Pons (tissue), 1 donor: ENCODE data around the gene RANBP3.
"Not testable (repeated sequence)": the region's sequence is repeated elsewhere in the genome, so short reads cannot be mapped to it uniquely, and the experiment has no call there.

Experiments
- DNase-seq: peaks from one replicate; pipeline ENCODE4 v3.0.0-alpha.2; 2016; ENCODE audit warnings: low spot score

RANBP3 gene

DNA sequence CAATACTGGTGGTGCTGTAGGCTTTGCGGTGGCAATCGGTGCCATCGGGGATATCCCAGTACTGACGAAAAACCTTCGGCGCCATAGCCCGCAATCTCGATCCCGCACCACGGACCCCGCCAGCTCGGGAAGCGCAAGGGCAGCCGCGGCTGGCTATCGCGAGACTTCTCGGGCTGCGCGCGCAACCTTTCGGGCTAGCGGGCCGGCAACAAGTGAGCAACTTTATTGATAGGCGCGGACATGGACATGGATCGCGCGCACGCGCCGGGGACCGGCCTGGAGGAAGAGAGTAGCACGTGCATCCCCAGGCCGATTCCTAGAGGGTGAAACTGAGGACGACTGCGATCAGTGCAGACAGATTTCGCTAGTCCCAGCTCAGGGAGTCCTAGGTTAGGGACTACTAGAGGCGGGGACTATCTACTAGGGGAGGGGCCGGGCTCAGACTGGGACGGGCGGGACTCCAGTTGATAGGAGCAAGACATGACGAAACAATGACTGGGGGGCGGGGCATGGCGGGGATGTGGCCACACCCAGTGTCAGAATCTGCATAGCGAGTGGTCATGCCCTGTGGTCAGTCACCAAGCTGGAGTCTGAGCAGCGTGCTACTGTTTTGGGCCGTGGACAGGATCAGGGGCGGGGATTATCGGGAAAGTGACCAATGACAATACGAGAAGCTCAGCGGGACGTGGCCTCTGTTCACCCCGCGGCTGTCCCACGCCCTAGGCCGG, 74.2 kb downstream of the RANBP3 start, which contains the start of gene NDUFA11:
NDUFA11 (minus strand) TSS at position 167 of the 728 bp plus-strand sequence; CDS start at position 85, 82 bp downstream.
- DNase-seq, result no peak

DNA sequence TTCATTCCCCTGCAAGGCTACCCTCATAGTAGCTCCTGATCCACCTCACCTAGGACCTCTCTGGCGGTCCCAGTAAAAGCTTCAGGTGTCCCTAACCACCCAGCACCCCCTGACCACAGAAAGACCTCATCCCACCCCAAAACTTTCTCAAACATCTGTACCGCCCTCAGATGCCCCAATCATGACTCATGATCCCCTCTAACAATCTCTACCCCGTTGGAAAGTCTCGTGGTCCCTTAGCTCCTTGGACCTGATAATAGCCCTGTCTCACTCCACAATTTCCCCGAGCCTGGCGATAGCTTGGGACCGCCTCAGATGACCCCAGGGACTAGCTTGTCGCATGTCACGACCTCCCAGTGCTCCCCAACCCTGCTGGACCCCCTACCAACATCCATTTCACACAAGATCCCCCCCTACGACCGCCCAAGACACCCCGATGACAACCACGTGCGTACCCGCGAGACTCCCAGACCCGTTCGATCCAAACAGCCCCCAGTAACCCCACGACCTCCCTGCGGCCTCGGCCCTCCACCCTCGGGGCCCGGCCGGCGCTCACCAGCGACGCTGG, 74.8 kb downstream of the RANBP3 start:
- no peak for DNase-seq

DNA sequence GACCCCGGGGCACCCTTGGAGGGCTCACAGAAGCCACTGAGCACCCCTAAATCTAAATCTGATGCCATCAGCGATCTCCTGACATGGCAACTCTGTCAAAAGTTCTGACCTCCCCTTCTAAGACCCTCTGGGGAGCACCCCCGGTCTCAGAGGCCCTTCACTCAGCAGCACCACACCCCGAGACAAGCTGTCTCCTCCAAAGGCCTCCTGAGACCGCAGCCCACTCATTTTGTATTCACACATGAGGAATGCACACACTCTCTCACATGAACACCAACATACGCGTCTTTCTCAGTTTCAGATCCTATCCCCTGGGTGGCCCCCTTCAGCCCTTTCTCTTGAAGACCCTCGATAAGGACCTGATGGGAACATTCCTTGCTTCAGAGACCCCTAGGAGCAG, 77.0 kb downstream of the RANBP3 start:
- DNase-seq, result no peak

DNA sequence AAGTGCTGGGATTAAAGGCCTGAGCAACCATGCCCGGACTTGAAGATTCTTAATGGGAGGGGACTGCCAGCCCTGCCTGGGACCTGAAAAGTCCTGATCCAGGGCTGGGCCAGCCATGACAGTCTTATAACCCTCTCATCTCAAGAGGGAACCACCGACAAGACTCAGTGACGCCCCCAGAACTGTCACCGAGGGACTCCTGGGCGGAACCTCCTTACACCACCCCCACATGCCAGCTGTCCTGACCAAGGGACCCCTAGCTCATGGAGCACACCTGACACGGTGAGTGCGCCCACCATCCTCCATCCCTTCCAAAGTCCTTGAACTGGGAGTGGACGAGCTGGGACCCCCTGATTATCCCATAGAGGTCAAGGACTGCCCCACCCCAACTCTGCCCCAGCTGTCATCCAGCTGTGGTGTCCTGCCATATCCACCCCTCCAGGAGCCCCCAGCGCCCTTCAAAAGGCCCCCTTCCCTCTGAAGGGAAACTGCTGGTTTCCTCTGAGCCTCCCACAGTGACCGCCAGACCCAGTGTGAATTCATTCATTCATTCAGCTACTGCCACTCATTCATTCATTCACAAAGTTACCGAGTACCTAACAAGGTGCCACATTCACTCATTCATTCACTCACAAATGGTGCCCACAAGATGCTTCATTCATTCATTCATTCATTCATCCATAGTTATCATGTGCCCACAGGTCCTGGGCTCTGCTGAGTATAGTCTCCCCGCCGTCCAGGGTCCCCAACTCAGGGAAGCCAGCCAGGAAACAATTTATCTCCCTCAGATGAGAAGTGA, 78.0 kb downstream of the RANBP3 start:
- DNase-seq, result no peak

DNA sequence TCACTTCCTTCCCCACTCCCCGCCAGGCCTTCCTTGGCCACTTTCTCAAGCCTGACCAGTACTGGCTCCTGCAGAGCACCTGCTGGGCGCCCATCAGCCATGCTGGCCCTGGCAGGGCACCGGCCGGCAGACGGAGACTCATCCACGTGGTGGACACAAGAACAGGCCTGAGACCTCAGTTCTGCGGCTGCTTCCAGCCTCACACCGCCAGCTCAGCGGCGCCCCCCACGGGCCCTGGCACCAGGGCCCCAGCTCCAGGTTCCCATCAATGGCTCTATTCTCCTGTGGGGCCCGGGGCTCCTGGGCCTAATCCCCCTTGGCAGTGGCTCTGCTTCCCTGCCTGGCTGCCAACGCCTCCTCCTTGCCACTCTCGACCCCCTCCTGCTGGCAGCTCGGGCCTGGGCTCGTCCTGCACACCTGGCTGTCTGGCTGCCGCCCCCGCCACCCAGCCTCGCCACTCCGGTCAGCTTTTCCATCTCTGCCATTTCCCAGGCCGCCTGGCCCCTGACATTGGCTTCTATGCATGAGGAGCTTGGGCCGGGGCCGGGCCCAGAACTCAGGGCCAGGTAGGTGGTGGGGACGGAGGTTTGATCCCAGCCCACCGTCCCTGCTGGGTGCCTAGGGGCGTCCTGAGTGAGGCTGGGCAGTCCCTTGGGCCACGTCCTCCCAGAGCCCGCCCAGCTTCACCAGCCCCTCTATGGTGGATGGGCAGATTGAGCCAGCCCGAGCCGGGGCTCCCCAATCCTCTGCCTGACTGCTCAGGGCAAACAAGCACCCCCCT, 80.6 kb downstream of the RANBP3 start:
- DNase-seq, result no peak

DNA sequence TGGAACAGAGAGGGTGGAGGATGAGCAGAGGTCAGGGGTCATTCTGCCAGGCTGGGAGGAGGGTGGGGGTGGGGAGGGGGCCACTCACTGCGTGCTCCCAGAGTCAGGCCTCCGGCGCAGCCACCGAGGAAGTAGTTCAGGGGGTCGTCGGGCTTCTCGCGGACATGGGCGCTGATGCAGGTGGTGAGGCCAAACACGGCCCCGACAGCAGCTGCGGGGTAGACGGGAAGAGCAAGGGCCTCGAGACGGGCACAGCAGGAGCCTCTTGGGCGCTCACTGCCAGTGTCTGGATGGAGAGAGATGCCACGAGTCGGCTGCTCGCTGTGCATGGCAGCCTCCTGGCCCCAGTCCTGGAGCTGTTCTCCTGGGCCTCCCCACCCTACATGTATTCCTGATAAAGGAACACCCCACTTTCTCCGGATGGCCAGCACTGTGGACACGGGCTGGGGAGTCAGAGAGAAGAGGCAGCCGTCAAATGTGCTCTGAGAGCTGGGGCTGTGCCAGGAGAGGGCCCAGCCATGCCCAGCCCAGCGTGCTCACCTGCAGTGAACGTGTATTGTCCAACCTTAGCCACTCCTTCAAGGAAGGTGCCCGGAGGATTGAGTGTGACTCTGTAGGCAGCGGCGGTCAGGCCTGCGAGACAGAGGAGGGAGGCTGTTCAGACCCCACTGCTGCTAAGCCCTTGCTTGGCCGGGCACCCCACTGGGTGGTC, 81.4 kb downstream of the RANBP3 start:
- DNase-seq, result no peak

DNA sequence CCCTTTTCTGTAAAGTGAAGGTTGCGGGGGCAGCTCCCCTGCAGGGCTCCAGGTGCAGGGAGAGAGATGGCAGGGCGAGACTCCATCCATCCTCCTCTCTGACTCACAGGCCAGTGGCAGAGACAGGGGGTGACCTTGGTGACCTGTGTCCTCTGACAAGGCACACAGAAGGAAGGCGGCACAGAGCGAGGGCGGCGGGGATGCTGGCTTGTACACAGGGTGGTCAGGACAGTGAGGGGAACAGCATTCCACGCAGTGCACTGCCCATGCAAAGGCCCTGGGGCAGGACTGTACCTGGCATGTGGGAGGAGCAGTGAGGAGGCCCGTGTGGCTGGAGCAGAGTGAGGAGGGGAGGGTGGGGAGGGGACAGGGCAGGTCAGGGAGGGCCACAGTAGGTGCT, 82.0 kb downstream of the RANBP3 start:
- DNase-seq, result no peak

DNA sequence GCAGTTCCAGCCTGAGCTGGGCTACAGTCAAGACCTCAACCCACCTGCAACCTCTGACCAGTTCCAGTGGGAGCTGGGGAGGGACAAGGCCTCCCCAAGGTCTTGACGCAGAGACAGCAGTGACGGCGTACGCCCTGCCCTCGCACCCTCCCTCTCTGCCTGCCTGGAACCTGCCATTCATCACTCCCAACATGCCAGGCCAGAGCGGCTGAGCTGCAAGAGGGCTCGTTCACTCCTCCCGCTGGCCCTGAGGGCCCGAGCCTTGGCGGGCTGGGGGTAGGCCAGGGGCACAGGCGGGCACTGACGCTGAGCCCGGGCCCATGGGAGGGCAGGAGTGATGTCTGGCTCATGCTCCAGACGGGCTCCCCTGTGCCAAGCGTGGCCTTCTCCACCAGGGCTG, 82.5 kb downstream of the RANBP3 start:
- no peak for DNase-seq

DNA sequence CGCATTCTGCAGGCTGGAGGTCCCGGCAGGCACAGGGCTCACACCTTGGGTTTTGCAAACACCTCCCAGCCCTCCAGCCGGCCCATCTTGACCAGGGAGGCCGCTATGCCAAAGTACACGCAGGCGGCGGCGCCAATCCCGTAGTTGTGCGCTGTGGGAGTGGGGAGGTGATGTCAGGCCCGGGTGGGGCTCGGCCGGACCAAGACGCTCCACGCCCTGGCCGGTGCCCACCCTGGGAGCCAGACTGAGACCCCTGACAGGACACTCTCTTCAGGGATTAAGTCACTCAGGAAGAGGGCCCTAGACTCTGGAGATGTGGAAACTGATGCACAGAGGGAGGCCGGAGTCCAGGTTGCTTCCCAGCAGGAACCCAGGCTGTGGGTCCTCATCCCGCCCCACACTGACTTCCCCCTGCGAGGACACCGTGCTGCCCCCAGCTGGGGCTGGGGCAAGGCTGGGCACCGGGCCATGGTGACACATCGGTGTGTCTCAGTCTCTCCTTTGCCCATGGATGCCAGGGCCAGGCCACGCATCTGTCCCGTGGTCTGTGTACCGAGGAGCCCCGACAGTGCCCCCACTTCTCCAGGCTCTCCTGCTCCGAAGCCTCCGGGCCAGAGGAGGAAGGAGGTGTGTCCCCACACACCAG, 83.1 kb downstream of the RANBP3 start:
- DNase-seq, result no peak

DNA sequence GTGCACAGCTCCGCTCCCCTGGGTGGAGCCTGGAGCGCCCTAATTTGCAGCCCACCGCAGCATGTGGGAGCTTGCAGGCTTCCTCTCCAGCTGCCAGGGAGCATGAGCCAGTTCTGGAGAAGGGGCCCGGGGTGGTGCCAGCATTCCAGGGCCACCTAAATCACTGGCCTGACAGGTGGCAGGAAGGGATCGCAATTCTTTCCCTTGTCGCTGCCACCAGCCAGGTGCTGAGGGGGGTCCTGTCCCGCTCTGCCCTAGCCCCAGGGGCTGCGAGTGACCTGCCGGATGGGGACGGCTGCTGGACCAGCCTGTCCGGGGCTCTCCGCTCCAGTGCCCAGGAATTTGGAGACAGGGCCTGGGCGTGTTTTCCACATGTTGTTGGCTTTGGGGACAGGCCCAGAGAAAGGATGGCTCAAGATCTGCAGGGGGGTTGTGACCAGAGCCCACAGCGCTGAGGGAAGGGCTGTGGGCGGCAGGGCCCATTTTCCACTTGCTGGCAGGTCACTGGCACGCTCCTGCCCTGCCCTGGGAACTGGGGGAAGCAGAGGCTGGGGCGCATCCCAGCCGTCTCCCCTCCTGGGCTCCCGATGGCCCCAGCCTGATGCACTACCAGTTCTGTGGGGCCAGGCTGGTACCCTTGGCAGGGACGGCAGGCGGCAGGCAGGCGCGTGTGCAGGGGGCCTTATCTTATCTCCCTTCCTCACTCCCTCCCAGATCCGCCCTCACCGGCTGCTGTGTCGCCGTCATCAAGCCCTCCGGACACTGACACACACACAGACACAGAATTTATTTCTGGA, 83.8 kb downstream of the RANBP3 start:
- DNase-seq, result no peak

DNA sequence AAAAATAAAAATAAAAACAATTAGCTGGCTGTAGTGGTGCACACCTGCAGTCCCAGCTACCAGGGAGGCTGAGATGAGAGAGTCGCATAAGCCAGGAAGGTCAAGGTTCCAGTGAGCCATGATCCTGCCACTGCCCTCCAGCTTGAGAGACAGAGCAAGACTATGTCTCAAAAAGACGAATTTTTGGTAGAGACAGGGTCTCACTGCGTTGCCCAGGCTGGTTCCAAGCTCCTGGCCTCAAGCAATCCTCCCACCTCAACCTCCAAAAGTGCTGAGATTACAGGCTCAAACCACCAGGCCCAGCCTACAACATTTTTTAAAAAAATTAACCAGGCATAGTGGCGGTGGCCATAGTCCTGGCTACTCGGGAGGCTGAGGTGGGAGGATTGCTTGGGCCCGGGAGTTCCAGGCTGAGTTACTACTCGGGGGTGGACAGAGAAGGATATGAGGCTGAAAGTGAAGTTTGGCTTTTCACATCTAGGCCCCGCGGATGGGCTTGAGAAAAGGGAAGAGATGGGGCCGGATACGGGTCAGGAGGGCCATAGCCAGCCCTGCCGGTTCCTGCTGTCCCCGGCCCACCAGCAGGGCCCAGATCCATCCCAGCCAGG, 84.5 kb downstream of the RANBP3 start:
- DNase-seq, result no peak

DNA sequence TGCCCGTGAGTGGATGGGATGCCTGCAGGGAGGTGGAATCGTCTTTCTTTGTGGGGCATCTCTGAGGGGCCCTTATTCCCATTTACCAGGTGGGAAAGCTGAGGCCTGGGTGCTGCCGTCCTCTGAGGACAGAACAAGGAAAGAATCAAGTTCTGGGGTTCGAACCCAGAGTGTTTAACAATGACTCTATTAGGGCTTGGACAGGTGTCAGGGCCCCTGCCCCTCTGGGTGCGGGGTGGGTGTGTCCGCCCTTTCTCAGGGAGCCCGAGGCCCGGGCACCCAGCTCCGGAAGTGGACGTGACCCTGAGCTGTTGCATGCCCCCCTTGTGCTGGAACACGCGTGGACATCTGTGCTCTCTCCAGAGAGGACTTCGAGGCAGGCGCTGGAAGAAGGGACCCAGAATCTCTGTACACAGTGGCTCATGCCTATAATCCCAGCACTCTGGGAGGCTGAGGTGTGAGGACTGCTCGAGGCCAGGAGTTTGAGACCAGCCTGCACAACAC, 85.1 kb downstream of the RANBP3 start:
- no peak for DNase-seq

DNA sequence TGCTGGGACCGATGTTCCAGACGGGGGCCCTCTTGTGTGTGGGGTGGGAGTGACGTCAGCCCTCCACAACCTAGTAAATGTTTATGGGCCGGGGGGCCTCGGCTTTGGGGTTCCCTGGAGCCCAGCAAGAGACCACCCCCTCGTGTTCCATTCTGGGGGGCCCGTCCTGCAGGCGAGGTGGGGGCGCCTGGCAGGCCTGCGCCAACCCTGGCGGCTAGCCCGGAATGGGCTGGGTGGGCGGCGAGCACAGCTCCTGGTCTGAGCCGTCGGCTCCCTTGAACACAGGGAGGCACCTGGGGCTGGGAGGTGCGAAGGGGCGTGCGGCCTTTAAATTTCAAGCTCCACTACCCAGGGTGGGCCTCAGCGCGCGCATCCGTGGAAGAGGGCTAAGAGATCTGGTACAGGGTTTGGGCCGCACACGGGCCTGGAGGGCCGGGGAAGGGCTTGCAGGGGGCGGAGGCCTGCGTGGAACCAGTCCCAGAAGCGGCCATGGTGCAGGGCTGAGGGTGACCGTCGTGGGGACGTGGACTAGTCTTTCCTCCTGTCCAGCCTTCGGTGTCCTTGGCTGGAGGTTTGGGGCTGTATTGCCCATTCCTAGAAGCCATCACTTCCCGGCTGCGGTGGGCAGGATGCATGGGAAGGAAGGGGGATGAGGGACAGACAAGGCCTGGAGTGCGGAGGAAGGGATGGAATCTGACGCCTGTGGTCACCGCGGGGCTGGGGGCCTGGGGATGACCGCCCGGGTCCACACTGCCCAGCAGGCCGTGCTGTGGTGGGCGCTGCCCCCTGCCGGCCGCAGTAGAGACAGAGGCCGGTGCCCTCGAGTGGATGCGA, 85.8 kb downstream of the RANBP3 start:
- no peak for DNase-seq

DNA sequence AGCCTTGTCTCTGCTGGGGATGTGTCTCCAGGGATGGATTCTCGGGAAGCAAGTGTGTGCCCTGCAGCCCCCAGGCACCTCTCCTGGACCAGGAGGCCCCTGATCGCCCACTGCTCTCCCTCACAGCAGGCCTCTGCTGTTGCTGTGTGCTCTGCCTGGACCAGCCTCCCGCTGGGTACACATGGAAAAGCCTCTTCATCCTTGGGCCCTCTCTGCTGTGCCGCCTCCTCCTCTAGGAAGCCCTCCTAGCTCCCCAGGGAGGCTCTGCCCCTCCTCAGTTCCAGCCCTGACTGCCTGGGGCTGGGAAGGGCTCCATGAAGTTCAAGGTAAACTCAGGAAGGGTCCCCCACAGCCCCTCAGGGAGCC, 86.4 kb downstream of the RANBP3 start:
- no peak for DNase-seq

DNA sequence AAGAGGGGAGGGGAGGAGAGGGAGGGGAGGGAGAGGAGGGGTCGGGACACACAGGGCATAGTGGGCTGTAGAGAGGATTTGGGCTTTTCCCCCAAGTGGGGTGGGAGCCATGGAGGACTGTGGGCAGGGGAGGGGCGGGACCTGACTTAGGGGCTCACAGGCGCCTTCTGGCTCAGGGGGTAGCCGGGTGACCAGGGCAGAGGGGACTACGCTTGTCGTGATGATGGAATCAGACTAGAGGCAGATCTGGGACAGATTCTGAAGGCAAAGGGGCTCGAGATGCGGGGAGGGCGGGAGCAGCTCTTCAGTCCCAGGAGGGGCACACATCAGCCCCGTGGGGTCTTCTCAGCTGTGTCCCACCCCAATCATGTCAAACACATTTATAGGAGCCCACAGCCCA, 87.8 kb downstream of the RANBP3 start:
- no peak for DNase-seq

DNA sequence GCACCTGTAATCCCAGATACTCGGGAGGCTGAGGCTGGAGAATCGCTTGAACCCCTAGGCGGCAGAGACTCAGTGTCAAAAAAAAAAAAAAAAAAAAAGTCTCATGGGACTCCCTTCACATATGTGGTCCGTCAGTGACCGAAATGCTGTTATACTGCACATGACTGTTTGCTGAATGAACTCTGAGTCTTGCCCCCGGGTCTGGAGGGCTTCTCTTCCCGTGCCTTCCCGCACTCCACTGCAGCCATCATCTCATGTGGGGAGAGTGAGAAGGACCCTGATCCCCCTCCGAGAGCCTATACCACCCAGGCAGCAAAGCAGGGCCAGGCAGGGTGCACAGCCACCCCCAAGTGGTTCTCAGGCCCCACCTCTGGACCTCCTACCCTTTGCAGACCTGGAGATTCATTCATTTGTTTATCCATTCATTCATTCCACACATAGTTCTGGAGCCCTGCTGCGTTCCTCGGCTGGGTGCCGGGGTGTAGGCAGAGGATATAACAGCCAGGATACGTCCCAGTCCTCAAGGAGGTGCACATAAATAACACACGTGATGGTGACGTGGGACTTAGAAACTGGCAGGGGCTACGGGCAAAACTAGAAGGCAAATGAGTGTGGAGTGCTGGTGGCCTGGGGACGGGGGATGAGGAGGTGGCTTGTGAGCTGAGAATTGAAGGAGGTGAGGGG, 88.5 kb downstream of the RANBP3 start:
- DNase-seq, result no peak

DNA sequence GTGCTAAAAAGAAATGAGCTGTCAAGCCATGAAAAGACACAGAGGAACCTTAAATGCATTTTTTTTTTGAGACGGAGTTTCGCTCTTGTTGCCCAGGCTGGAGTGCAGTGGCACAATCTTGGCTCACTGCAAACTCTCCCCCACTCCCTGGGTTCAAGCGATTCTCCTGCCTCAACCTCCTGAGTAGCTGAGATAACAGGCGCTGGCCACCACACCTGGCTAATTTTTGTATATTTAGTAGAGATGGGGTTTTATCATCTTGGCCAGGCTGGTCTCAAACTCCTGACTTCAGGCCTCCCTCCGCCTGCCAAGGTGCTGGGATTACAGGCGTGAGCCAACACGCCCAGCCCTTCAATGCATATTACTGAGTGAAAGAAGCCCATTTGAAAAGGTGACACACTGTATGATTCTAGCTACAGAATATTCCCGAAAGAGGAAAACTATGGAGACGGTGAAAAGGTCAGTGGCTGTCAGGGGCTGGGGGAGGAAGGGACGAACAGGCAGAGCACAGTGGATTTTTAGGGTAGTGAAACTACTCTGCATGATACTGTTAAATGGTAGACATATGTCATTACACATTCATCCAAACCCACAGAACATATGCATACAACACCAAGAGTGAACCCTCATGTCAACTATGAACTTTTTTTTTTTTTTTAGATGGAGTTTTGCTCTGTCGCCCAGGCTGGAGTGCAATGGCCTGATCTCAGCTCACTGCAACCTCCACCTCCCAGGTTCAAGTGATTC, 93.7 kb downstream of the RANBP3 start:
- not testable (repeated sequence) for DNase-seq
